DOHH2 (cell line): Measurements from ENCODE around the gene BMP8B.
"Not testable (repeated sequence)": the region's sequence is repeated elsewhere in the genome, so short reads cannot be mapped to it uniquely, and the experiment has no call there.

Experiments used
- H3F3A ChIP-seq: fragments of 200-600 bp; sonication (generic), shearing (Covaris generic); 2 replicates; pipeline ENCODE4 v1.6.0; 2016; ENCODE audit warnings: antibody characterized with exemption, mild to moderate bottlenecking; ENCODE audit not compliant: control insufficient read depth, insufficient read depth
- H3K27ac ChIP-seq: fragments of 200-600 bp; sonication (generic); 2 replicates; pipeline ENCODE4 v1.5.1; 2014; ENCODE audit warnings: low read depth, mild to moderate bottlenecking, low read length, moderate library complexity
- H3K27me3 ChIP-seq: fragments of 200-600 bp; sonication (generic); 2 replicates; pipeline ENCODE4 v1.6.1; 2014; ENCODE audit warnings: mild to moderate bottlenecking, low read length, mixed read lengths; ENCODE audit not compliant: control insufficient read depth
- H3K36me3 ChIP-seq: fragments of 200-600 bp; sonication (generic); 2 replicates; pipeline ENCODE4 v1.6.1; 2014; ENCODE audit warnings: mild to moderate bottlenecking, low read length, moderate library complexity, mixed read lengths; ENCODE audit not compliant: control insufficient read depth
- H3K4me1 ChIP-seq: fragments of 200-600 bp; sonication (generic); 2 replicates; pipeline ENCODE4 v1.6.1; 2014; ENCODE audit warnings: mild to moderate bottlenecking, low read length, mixed read lengths; ENCODE audit not compliant: control insufficient read depth
- H3K4me2 ChIP-seq: fragments of 200-600 bp; sonication (generic); 2 replicates; pipeline ENCODE4 v1.6.0; 2014; ENCODE audit warnings: mild to moderate bottlenecking, low read length, moderate library complexity
- H3K4me3 ChIP-seq: fragments of 200-600 bp; sonication (generic); 2 replicates; pipeline ENCODE4 v1.5.1; 2014; ENCODE audit warnings: mild to moderate bottlenecking, low read length, mixed read lengths
- H3K79me2 ChIP-seq: fragments of 200-600 bp; sonication (generic); 2 replicates; pipeline ENCODE4 v1.6.1; 2014; ENCODE audit warnings: mild to moderate bottlenecking, low read length, mixed read lengths; ENCODE audit not compliant: control insufficient read depth
- H3K9me2 ChIP-seq: fragments of 200-600 bp; sonication (generic); replicated peaks from 2 replicates; pipeline ENCODE4 v1.6.1; 2014; ENCODE audit warnings: mild to moderate bottlenecking, low read length, mixed read lengths; ENCODE audit not compliant: control insufficient read depth
- H3K9me3 ChIP-seq: fragments of 200-600 bp; sonication (generic); 2 replicates; pipeline ENCODE4 v1.6.1; 2014; ENCODE audit warnings: antibody characterized with exemption, low read length, mixed read lengths; ENCODE audit not compliant: control insufficient read depth, insufficient read depth
- H4K20me1 ChIP-seq: fragments of 200-600 bp; sonication (generic); 2 replicates; pipeline ENCODE4 v1.6.0; 2014; ENCODE audit warnings: low read depth, mild to moderate bottlenecking, antibody characterized with exemption, low read length, moderate library complexity; ENCODE audit not compliant: control insufficient read depth, insufficient read depth
- CTCF ChIP-seq: fragments of 200-600 bp; sonication (generic); IDR thresholded peaks from one replicate; pipeline ENCODE4 v1.5.1; 2014; ENCODE audit warnings: antibody characterized with exemption, mild to moderate bottlenecking, low read depth, low read length; ENCODE audit not compliant: poor library complexity, severe bottlenecking
- EZH2phosphoT487 ChIP-seq: fragments of 200-600 bp; sonication (generic); IDR thresholded peaks from 2 replicates; pipeline ENCODE4 v1.6.1; 2017; ENCODE audit warnings: borderline replicate concordance, mild to moderate bottlenecking, antibody characterized with exemption, low read length, moderate library complexity, mixed read lengths

Gene BMP8B

GRCh38 chr1:39787468-39787867 lies 1.2 kb downstream of the BMP8B start:
- Histone ChIP-seq H3K4me3 (no peak overlapping the region), H3K27me3 (no peaks in the 10 kb centered on the region; the same call in 1 of the 2 replicates), H3K4me2 (no peak overlapping the region), H3K27ac (no peak overlapping the region), H3K36me3 (no peaks in the 10 kb centered on the region), H3K79me2 (no peaks in the 10 kb centered on the region), H3K4me1 (0 out of 2 replicates have a peak, but pooled peaks cover 6% of the 10 kb centered on the region), H4K20me1 (no peaks in the 10 kb centered on the region), H3K9me2 (no peaks in the 10 kb centered on the region), H3F3A (0 out of 2 replicates have a peak, but pooled peaks cover 4% of the 10 kb centered on the region), H3K9me3 (no peaks in the 10 kb centered on the region)
- TF ChIP-seq EZH2phosphoT487 (no peak), CTCF (no peak)

- H3F3A ChIP-seq, H3K4me2 ChIP-seq, H3K4me1 ChIP-seq, H4K20me1 ChIP-seq, H3K9me2 ChIP-seq, H3K79me2 ChIP-seq, H3K27me3 ChIP-seq, H3K36me3 ChIP-seq, H3K27ac ChIP-seq, H3K4me3 ChIP-seq, H3K9me3 ChIP-seq: not testable (repeated sequence)
Observed at GRCh38 chr1:39787108-39787375, 1.6 kb downstream of the BMP8B start.

- not testable (repeated sequence) for H3K27me3 ChIP-seq, H4K20me1 ChIP-seq, H3K27ac ChIP-seq, H3K36me3 ChIP-seq, H3K4me3 ChIP-seq, H3K79me2 ChIP-seq, H3K4me2 ChIP-seq, H3K9me3 ChIP-seq, H3K4me1 ChIP-seq, H3K9me2 ChIP-seq, H3F3A ChIP-seq
Observed at GRCh38 chr1:39786303-39787107, 2.2 kb downstream of the BMP8B start.

- not testable (repeated sequence) for H3K9me3 ChIP-seq, H3F3A ChIP-seq, H4K20me1 ChIP-seq, H3K36me3 ChIP-seq, H3K4me3 ChIP-seq, H3K79me2 ChIP-seq, H3K4me2 ChIP-seq, H3K27me3 ChIP-seq, H3K9me2 ChIP-seq, H3K27ac ChIP-seq, H3K4me1 ChIP-seq
Observed at GRCh38 chr1:39782685-39783084, 6.0 kb downstream of the BMP8B start.

GRCh38 chr1:39782103-39782502 lies 6.6 kb downstream of the BMP8B start:
- Histone ChIP-seq H3K36me3 (no peaks in the 10 kb centered on the region), H3K27me3 (no peaks in the 10 kb centered on the region), H3K9me3 (no peaks in the 10 kb centered on the region), H3F3A (no peaks in the 10 kb centered on the region), H3K27ac (no peak overlapping the region), H3K4me1 (no peaks in the 10 kb centered on the region), H3K79me2 (no peaks in the 10 kb centered on the region), H3K9me2 (no peaks in the 10 kb centered on the region), H3K4me3 (no peak overlapping the region), H3K4me2 (no peak overlapping the region), H4K20me1 (no peaks in the 10 kb centered on the region)
- TF ChIP-seq EZH2phosphoT487 (no peak), CTCF (no peak)
